ENCODE measurements around the gene TMCC3. TPM values are rescaled to one million over a fixed set of nuclear protein-coding genes. Genes with fewer than 3 reads are reported as not detected.
"Not testable (repeated sequence)": the region's sequence is repeated elsewhere in the genome, so short reads cannot be mapped to it uniquely, and the experiment has no call there.

Gene TMCC3
- total RNA-seq (16.3 TPM), polyA plus RNA-seq (ENCODE audit: insufficient read depth in 1 of 8, insufficient read length in 8 of 8, low replicate concordance in 1 of 8) (10 to 100 TPM; 17.3 to 23.8 (median 20.4) TPM)
- long read RNA-seq, donor 1, full-length matches to known transcripts: 2 of 2 reads
- long read RNA-seq, donor 1, partial matches to known transcripts: 0 of 2 reads
- long read RNA-seq, donor 1, other reads (novel, unspliced or antisense): 0 of 2 reads
- long read RNA-seq, donor 2, full-length matches to known transcripts: 1 of 1 reads
- long read RNA-seq, donor 2, partial matches to known transcripts: 0 of 1 reads
- long read RNA-seq, donor 2, other reads (novel, unspliced or antisense): 0 of 1 reads
- long read RNA-seq, donor 3, full-length matches to known transcripts: 10 of 10 reads
- long read RNA-seq, donor 3, partial matches to known transcripts: 0 of 10 reads
- long read RNA-seq, donor 3, other reads (novel, unspliced or antisense): 0 of 10 reads
- long read RNA-seq, donor 4, full-length matches to known transcripts: 1 of 1 reads
- long read RNA-seq, donor 4, partial matches to known transcripts: 0 of 1 reads
- long read RNA-seq, donor 4, other reads (novel, unspliced or antisense): 0 of 1 reads
- long read RNA-seq, donor 5, full-length matches to known transcripts: 8 of 8 reads
- long read RNA-seq, donor 5, partial matches to known transcripts: 0 of 8 reads
- long read RNA-seq, donor 5, other reads (novel, unspliced or antisense): 0 of 8 reads
- long read RNA-seq, donor 6, full-length matches to known transcripts: 8 of 8 reads
- long read RNA-seq, donor 6, partial matches to known transcripts: 0 of 8 reads
- long read RNA-seq, donor 6, other reads (novel, unspliced or antisense): 0 of 8 reads
- long read RNA-seq, donor 7, full-length matches to known transcripts: 2 of 2 reads
- long read RNA-seq, donor 7, partial matches to known transcripts: 0 of 2 reads
- long read RNA-seq, donor 7, other reads (novel, unspliced or antisense): 0 of 2 reads
- long read RNA-seq, donor 8, full-length matches to known transcripts: 4 of 4 reads
- long read RNA-seq, donor 8, partial matches to known transcripts: 0 of 4 reads
- long read RNA-seq, donor 8, other reads (novel, unspliced or antisense): 0 of 4 reads
- long read RNA-seq, donor 9, full-length matches to known transcripts: 1 of 1 reads
- long read RNA-seq, donor 9, partial matches to known transcripts: 0 of 1 reads
- long read RNA-seq, donor 9, other reads (novel, unspliced or antisense): 0 of 1 reads
- long read RNA-seq, donor 10, full-length matches to known transcripts: 10 of 10 reads
- long read RNA-seq, donor 10, partial matches to known transcripts: 0 of 10 reads
- long read RNA-seq, donor 10, other reads (novel, unspliced or antisense): 0 of 10 reads
- long read RNA-seq, donor 11, full-length matches to known transcripts: 4 of 4 reads
- long read RNA-seq, donor 11, partial matches to known transcripts: 0 of 4 reads
- long read RNA-seq, donor 11, other reads (novel, unspliced or antisense): 0 of 4 reads

GRCh38 chr12:94650143-94651056, at the start of gene TMCC3:
TMCC3 (minus strand) TSS chr12:94650557; CDS start chr12:94650430, 127 bp downstream.
- WGBS (ENCODE audit: insufficient coverage): under 1% methylated on average over 61 of the region's 82 CpGs
- H3K27me3 ChIP-seq (ENCODE audit: control insufficient read depth, insufficient read depth, low read length): peaks cover 6% of the 10 kb centered on the region
- peak within 1 kb of the TSS; percentile 83 for H3K4me3 ChIP-seq (ENCODE audit: low read length)
- H3K36me3 ChIP-seq (ENCODE audit: control insufficient read depth, insufficient read depth, low read length): no peaks in the 10 kb centered on the region
- H3K4me1 ChIP-seq (ENCODE audit: control insufficient read depth, insufficient read depth, low read length): peaks cover 12% of the 10 kb centered on the region
- no peaks in the 10 kb centered on the region for H3K9me3 ChIP-seq (replicated peaks; ENCODE audit: control insufficient read depth, low read depth, low read length)
- DNase-seq: peak; percentile 83
- peak within 1 kb of the TSS; percentile 88 for H3K27ac ChIP-seq (ENCODE audit: low read length)

- WGBS (ENCODE audit: insufficient coverage): no CpG with 5 or more reads among the region's 1 CpG
- no peak overlapping the region for H3K27ac ChIP-seq (ENCODE audit: low read length)
- no peak overlapping the region for H3K4me3 ChIP-seq (ENCODE audit: low read length)
- no peaks in the 10 kb centered on the region for H3K9me3 ChIP-seq (replicated peaks; ENCODE audit: control insufficient read depth, low read depth, low read length)
- H3K27me3 ChIP-seq (ENCODE audit: control insufficient read depth, insufficient read depth, low read length): no peaks in the 10 kb centered on the region
- DNase-seq: no peak
- peaks cover 10% of the 10 kb centered on the region for H3K4me1 ChIP-seq (ENCODE audit: control insufficient read depth, insufficient read depth, low read length)
- H3K36me3 ChIP-seq (ENCODE audit: control insufficient read depth, insufficient read depth, low read length): no peaks in the 10 kb centered on the region
Measured at GRCh38 chr12:94699801-94700200, 49.4 kb upstream of the TMCC3 start.

DNA sequence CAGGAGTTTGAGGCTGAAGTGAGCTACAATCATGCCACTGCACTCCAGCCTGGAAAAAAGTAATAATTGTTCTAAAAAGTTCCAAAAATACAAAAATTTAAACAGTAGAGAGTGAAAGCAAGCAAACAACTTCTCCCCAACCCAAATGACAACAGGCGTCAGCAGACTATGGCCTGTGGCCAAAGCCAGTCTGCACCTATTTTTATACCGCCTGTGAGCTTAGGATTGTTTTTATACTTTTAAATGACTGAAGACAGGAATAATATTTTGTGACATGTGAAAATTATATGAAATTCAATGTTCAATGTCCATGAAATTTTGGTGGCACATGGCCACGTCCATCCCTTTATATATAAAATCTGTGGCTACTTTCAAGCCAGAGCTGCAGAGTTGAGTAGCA, 48.2 kb upstream of the TMCC3 start:
- H3K4me1 ChIP-seq (ENCODE audit: control insufficient read depth, insufficient read depth, low read length): peaks cover 5% of the 10 kb centered on the region
- H3K27me3 ChIP-seq (ENCODE audit: control insufficient read depth, insufficient read depth, low read length): no peaks in the 10 kb centered on the region
- H3K36me3 ChIP-seq (ENCODE audit: control insufficient read depth, insufficient read depth, low read length): no peaks in the 10 kb centered on the region
- H3K27ac ChIP-seq (ENCODE audit: low read length): no peak overlapping the region
- no peaks in the 10 kb centered on the region for H3K9me3 ChIP-seq (replicated peaks; ENCODE audit: control insufficient read depth, low read depth, low read length)
- no peak overlapping the region for H3K4me3 ChIP-seq (ENCODE audit: low read length)
- WGBS (ENCODE audit: insufficient coverage): no CpG with 5 or more reads among the region's 3 CpGs
- DNase-seq: no peak

- Histone ChIP-seq H3K27me3 (ENCODE audit: control insufficient read depth, insufficient read depth, low read length) (no peaks in the 10 kb centered on the region), H3K36me3 (ENCODE audit: control insufficient read depth, insufficient read depth, low read length) (no peaks in the 10 kb centered on the region), H3K9me3 (replicated peaks; ENCODE audit: control insufficient read depth, low read depth, low read length) (no peaks in the 10 kb centered on the region), H3K4me3 (ENCODE audit: low read length) (no peak overlapping the region), H3K27ac (ENCODE audit: low read length) (no peak overlapping the region), H3K4me1 (ENCODE audit: control insufficient read depth, insufficient read depth, low read length) (peaks cover 5% of the 10 kb centered on the region)
- no peak for DNase-seq
Measured at GRCh38 chr12:94697631-94698030, 47.3 kb upstream of the TMCC3 start.

DNA sequence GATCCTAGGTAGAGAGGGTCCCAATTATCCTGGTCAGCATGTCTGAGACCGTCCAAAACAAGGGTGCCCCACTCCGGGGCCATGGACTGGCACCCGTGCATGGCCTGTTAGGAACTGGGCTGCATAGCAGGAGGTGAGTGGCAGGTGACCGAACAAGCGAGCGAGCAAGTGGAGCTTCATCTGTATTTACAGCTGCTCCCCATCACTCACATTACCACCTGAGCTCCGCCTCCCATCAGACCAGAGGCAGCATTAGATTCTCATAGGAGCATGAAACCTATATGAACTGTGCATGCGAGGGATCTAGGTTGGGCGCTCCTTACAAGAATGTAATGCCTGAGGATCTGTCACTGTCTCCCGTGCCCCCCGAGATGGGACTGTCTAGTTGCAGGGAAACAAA, 44.4 kb upstream of the TMCC3 start:
- no peak for DNase-seq
- H3K27ac ChIP-seq (ENCODE audit: low read length): no peak overlapping the region
- no peaks in the 10 kb centered on the region for H3K9me3 ChIP-seq (replicated peaks; ENCODE audit: control insufficient read depth, low read depth, low read length)
- H3K36me3 ChIP-seq (ENCODE audit: control insufficient read depth, insufficient read depth, low read length): no peaks in the 10 kb centered on the region
- 96% methylated on average over 4 of the region's 11 CpGs for WGBS (ENCODE audit: insufficient coverage)
- peaks cover 13% of the 10 kb centered on the region for H3K4me1 ChIP-seq (ENCODE audit: control insufficient read depth, insufficient read depth, low read length)
- no peaks in the 10 kb centered on the region for H3K27me3 ChIP-seq (ENCODE audit: control insufficient read depth, insufficient read depth, low read length)
- H3K4me3 ChIP-seq (ENCODE audit: low read length): no peak overlapping the region

DNA sequence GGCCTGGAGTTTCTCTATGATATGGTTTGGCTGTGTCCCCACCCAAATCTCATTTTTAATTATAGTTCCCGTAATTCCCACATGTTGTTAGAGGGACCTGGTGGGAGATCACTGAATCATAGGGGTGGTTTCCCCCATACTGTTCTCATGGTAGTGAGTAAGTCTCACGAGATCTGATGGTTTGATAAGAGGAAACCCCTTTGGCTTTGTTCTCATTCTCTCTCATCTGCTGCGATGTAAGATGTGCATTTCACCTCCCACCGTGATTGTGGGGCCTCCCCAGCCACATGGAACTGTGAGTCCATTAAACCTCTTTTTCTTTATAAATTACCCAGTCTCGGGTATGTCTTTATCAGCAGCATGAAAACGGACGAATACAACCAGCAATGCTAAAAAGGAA, 42.5 kb upstream of the TMCC3 start:
- not testable (repeated sequence) for H3K36me3 ChIP-seq (ENCODE audit: control insufficient read depth, insufficient read depth, low read length); H3K27me3 ChIP-seq (ENCODE audit: control insufficient read depth, insufficient read depth, low read length)
- WGBS (ENCODE audit: insufficient coverage): 100% methylated on average over 1 of the region's 7 CpGs

GRCh38 chr12:94690198-94690771, 39.9 kb upstream of the TMCC3 start:
- DNase-seq: no peak
- Histone ChIP-seq H3K27me3 (ENCODE audit: control insufficient read depth, insufficient read depth, low read length) (no peaks in the 10 kb centered on the region), H3K4me3 (ENCODE audit: low read length) (no peak overlapping the region), H3K4me1 (ENCODE audit: control insufficient read depth, insufficient read depth, low read length) (peaks cover 10% of the 10 kb centered on the region), H3K27ac (ENCODE audit: low read length) (no peak overlapping the region), H3K36me3 (ENCODE audit: control insufficient read depth, insufficient read depth, low read length) (no peaks in the 10 kb centered on the region), H3K9me3 (replicated peaks; ENCODE audit: control insufficient read depth, low read depth, low read length) (no peaks in the 10 kb centered on the region)
- 38% methylated on average over 3 of the region's 5 CpGs for WGBS (ENCODE audit: insufficient coverage)

More for the DNA sequence above, 42.5 kb upstream of the TMCC3 start:
- H3K27ac ChIP-seq (ENCODE audit: low read length); H3K9me3 ChIP-seq (replicated peaks; ENCODE audit: control insufficient read depth, low read depth, low read length); DNase-seq; H3K4me3 ChIP-seq (ENCODE audit: low read length): not testable (repeated sequence)
- H3K4me1 ChIP-seq (ENCODE audit: control insufficient read depth, insufficient read depth, low read length): peaks cover 10% of the 10 kb centered on the region

DNA sequence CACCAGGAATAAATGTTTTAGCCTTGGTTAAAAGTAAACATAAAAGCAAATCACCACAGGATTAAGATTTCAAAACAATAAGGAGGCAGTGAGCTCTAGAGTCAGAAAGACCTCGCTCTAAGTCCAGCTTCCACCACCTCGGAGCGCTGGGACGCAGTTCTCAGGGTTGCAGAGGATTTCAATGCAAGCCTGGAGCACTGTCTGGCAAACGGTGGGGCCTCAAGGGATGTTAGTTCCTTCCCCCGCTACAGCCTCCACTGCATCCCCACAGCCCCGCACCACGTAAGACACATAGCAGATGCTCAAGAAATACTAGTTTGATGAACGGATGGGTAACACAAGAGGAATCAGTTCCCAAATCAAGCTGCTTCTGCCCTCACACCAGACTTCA, 39.3 kb upstream of the TMCC3 start:
- no peaks in the 10 kb centered on the region for H3K36me3 ChIP-seq (ENCODE audit: control insufficient read depth, insufficient read depth, low read length)
- no peak overlapping the region for H3K4me3 ChIP-seq (ENCODE audit: low read length)
- H3K4me1 ChIP-seq (ENCODE audit: control insufficient read depth, insufficient read depth, low read length): peaks cover 10% of the 10 kb centered on the region
- peak overlapping the region; percentile 31 for H3K27ac ChIP-seq (ENCODE audit: low read length)
- no peaks in the 10 kb centered on the region for H3K27me3 ChIP-seq (ENCODE audit: control insufficient read depth, insufficient read depth, low read length)
- DNase-seq: no peak
- H3K9me3 ChIP-seq (replicated peaks; ENCODE audit: control insufficient read depth, low read depth, low read length): no peaks in the 10 kb centered on the region
- 79% methylated on average over 8 of the region's 9 CpGs for WGBS (ENCODE audit: insufficient coverage)
